Ectodermal cell (in vitro differentiated cells): ENCODE data around the gene CCKAR. TPM values are rescaled to one million over a fixed set of nuclear protein-coding genes. Genes with fewer than 3 reads are reported as not detected.

ENCODE experiments used
- H3K27ac ChIP-seq: 2 replicates; pipeline ENCODE4 v1.7.0; 2013; ENCODE audit warnings: mild to moderate bottlenecking, low read depth, low read length; ENCODE audit not compliant: insufficient read depth, poor library complexity, severe bottlenecking
- H3K27me3 ChIP-seq: 2 replicates; pipeline ENCODE4 v1.7.0; 2013; ENCODE audit warnings: mild to moderate bottlenecking, low read length; ENCODE audit not compliant: insufficient read depth, control insufficient read depth, poor library complexity, severe bottlenecking
- H3K36me3 ChIP-seq: one replicate; pipeline ENCODE4 v1.7.0; 2013; ENCODE audit warnings: low read length; ENCODE audit not compliant: control insufficient read depth, insufficient read depth
- H3K4me1 ChIP-seq: one replicate; pipeline ENCODE4 v1.7.0; 2013; ENCODE audit warnings: low read length; ENCODE audit not compliant: control insufficient read depth, insufficient read depth
- H3K4me3 ChIP-seq: 2 replicates; pipeline ENCODE4 v1.7.0; 2013; ENCODE audit warnings: low read depth, low read length, control low read depth; ENCODE audit not compliant: insufficient read depth
- H3K9me3 ChIP-seq: 2 replicates; pipeline ENCODE4 v1.7.0; 2013; ENCODE audit warnings: mild to moderate bottlenecking, low read length, moderate library complexity; ENCODE audit not compliant: control insufficient read depth
- WGBS, 2 experiments: methylation state at CpG; one replicate each; pipeline ENCODE4 v1.1.7; 2013; ENCODE audit warnings: missing lambda C conversion rate in 2 of 2; 5-methylcytosine and 5-hydroxymethylcytosine counted together
- polyA plus RNA-seq, 4 experiments: library from polyadenylated mRNA; stranded (reverse); fragments of 50-300 nt; gene quantifications; one replicate each; pipeline ENCODE4 v1.2.3, GENCODE V29; 2013

Gene CCKAR, protein sequence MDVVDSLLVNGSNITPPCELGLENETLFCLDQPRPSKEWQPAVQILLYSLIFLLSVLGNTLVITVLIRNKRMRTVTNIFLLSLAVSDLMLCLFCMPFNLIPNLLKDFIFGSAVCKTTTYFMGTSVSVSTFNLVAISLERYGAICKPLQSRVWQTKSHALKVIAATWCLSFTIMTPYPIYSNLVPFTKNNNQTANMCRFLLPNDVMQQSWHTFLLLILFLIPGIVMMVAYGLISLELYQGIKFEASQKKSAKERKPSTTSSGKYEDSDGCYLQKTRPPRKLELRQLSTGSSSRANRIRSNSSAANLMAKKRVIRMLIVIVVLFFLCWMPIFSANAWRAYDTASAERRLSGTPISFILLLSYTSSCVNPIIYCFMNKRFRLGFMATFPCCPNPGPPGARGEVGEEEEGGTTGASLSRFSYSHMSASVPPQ
- polyA plus RNA-seq (2013, experiment 1 of 4) = not detected
- polyA plus RNA-seq (2013, experiment 2 of 4) = not detected
- polyA plus RNA-seq (2013, experiment 3 of 4) = not detected
- polyA plus RNA-seq (2013, experiment 4 of 4) = not detected

DNA sequence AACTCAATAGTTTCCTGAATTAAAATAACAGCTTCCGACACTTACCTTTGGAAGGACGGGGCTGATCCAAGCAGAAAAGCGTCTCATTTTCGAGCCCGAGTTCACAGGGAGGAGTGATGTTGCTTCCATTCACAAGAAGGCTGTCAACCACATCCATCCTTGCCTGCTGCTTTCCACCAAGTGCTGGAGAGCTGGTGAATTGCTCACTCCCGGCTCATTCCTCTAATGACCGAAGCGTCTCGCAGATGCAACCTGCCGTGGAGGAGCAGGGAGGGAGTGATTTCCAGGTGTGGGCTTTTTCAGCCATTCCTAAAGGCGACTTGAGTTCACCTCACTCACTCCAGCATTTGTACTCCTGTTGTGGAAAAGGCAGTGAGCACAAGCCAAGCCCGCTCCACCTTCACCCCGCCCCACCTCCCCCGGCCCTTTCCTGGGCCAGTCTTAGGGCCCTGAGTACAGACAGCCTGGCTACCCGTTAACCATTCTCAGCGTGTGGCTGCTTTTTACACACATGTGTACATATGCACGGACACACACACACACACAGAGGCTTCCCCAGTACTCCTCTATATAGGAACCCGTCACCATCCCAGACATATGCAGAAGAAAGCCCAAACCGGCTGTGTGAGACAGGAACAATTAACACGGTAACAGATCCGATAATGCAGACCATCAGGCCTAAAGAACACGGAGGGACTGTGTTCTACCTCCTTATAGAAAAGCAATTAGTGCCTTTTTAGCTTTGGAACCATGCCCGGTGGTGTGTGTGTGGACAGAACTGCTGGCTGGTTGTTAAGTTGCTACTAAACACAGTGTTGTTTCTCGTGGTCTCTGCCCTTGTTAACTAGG lies at the start of gene CCKAR:
Gene CCKAR, minus strand, starts transcription at position 374 of the 849 bp plus-strand sequence. Its CDS starts 217 bp downstream, at position 157.
- WGBS, 2 experiments = 80 to 81% methylated on average over 24 of the region's 24 CpGs
- H3K9me3 ChIP-seq = no peaks in the 10 kb centered on the region

DNA sequence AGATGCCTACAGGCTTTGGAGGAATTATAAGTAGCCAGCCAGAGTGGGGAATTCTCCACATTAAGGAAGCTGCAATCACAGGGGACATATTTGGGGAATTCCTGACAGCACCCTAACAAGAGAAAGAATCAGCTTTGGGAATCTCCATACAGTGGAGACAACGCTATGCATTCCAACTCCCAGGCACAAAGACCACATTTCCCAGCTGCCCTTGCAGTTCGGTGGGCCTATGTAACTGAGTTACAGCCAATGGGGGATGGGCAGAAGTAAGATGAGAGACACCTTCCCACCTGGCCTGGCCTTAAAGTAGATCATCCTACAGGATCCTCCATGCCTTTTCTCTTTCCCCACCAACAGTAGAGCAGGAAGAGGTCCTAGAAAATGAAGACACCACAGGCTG lies 43.4 kb upstream of the CCKAR start:
- no peaks in the 10 kb centered on the region for H3K9me3 ChIP-seq
- H3K36me3 ChIP-seq = no peaks in the 10 kb centered on the region
- no peak overlapping the region for H3K27ac ChIP-seq
- H3K4me3 ChIP-seq = no peak overlapping the region
- no peaks in the 10 kb centered on the region for H3K27me3 ChIP-seq
- WGBS, 2 experiments = 88 to 92% methylated on average over 2 of the region's 2 CpGs
- no peaks in the 10 kb centered on the region for H3K4me1 ChIP-seq

More for the DNA sequence above, at the start of gene CCKAR:
- H3K27me3 ChIP-seq = peaks cover 6% of the 10 kb centered on the region
- no peak within 1 kb of the TSS for H3K4me3 ChIP-seq
- H3K36me3 ChIP-seq = no peaks in the 10 kb centered on the region
- peaks cover 11% of the 10 kb centered on the region for H3K4me1 ChIP-seq
- H3K27ac ChIP-seq = no peak within 1 kb of the TSS

DNA sequence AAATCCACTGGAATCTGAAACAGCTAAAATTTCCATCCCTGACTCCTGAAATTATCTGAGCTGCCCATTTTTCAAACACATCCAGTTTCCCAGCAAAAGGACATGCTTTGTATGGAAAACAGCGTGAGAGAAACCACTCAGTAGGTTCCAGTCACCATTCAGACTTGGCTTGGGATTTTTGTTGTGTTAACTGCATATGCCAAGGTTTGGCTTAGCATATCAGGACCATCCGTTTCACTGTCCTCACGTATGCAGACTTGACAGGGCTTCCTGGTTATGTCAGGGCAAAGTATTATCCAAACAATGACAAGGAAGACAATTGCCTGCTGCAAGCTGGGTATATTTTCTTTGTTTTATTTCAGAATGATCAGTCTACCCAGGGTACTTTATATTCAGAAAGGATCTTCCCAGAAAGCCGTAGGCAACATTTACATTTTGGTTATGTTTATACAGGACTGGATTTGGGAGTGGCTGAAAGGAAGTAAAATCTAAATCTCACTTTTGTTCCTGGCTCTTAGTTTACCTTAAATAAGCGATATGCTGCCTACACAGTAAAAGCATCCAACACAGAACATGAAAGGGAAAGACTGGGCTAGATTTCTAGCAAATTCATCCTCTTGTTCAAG lies 41.3 kb upstream of the CCKAR start:
- no peak overlapping the region for H3K27ac ChIP-seq
- H3K36me3 ChIP-seq = no peaks in the 10 kb centered on the region
- H3K27me3 ChIP-seq = no peaks in the 10 kb centered on the region
- no peaks in the 10 kb centered on the region for H3K9me3 ChIP-seq
- WGBS, 2 experiments = 92 to 94% methylated on average over 5 of the region's 5 CpGs
- no peaks in the 10 kb centered on the region for H3K4me1 ChIP-seq
- H3K4me3 ChIP-seq = no peak overlapping the region

DNA sequence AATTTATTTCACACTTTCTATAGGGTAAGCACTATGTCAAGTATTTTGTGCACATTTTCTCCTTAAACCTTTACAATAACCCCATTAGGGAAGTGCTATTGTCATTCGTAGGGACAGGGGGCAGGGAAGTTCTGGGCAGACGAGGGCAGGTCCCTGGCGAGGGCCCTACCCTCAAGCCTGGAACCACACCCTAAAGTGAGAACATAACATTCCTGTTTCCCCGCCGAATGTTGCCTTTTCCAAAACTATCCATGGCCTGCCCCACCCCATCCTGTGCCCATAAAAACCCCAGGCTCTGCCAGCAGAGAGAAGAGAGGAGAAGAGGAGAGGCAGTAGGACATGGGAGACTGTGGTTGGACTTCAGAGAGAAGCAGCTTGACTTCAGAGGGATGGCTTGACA lies 39.8 kb upstream of the CCKAR start:
- Histone ChIP-seq H3K9me3 (no peaks in the 10 kb centered on the region), H3K27ac (no peak overlapping the region), H3K36me3 (no peaks in the 10 kb centered on the region), H3K4me3 (no peak overlapping the region), H3K4me1 (no peaks in the 10 kb centered on the region), H3K27me3 (no peaks in the 10 kb centered on the region)
- WGBS, 2 experiments = 80 to 89% methylated on average over 3 to 5 of the region's 5 CpGs

DNA sequence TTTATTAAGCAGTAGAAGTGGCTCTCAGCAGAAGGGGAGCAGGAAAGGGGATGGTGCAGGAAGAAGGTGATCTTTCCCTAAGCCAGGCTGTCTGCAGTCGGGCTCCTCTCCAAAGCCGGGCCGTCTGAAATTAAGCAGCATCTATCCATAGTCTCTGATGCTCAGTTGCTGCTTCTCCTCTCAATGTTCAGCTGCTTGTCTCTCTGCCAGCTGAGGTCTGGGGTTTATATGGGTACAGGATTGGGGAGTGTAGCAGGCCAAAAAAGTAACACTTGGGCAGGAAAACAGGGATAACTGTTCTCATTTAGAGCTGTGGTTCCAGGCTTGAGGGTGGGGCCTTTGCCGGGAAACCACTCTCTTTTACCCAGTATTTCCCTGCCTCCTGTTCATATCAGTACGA lies 39.2 kb upstream of the CCKAR start:
- H3K36me3 ChIP-seq = no peaks in the 10 kb centered on the region
- H3K4me1 ChIP-seq = no peaks in the 10 kb centered on the region
- H3K27ac ChIP-seq = no peak overlapping the region
- H3K9me3 ChIP-seq = no peaks in the 10 kb centered on the region
- WGBS, 2 experiments = 70 to 76% methylated on average over 5 of the region's 5 CpGs
- no peaks in the 10 kb centered on the region for H3K27me3 ChIP-seq
- H3K4me3 ChIP-seq = no peak overlapping the region

DNA sequence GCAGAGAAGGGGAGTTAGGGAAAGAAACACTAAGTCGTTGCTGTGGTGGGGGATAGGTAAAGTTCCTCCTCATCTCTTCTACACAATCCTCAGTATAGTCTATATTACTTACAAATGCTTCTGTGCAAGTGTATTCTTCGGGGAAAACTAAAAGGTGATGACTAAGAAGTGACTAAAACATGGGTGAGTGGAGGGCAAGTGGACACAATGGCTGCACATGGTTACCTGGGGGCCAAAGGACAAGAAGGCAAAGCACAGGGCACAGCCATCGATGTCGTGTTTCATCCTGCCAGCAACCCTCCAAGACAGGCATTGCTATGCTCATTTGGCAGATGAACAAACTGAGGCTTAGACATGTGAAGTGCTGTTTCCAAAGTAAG lies 35.5 kb upstream of the CCKAR start:
- Histone ChIP-seq H3K27ac (no peak overlapping the region), H3K4me3 (no peak overlapping the region), H3K9me3 (no peaks in the 10 kb centered on the region), H3K36me3 (no peaks in the 10 kb centered on the region), H3K4me1 (no peaks in the 10 kb centered on the region), H3K27me3 (no peaks in the 10 kb centered on the region)
- WGBS, 2 experiments = 94% methylated on average over 3 of the region's 4 CpGs

DNA sequence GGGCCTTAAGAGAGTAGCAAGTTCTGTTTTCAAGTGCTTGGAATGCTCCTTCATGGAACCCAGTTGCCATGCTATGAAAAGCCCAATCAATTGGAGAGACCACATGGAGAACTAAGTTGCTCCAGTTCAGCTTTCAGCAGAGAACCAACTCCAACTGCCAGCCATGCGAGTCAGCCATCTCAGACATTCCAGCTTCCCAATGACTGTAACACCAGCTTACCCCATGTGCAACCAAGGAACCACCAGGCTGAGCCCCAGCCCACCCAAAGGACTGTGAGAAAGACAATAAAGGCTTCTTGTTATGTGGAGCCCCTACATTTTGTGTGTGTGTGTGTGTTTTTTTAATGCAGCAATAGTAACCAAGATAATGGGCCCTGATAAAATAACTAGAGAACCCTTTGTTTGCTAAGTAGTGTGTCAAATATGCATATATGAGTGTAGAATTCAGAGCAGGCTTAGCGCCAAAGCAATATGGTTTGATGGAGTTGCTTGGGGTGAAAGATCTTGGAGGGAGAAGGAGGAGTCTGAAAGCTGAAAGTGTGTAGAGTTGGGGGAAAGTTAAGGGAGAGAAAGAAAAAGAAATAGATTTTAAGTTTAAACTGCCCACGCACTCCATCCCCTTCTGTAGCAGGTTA lies 35.0 kb upstream of the CCKAR start:
- Histone ChIP-seq H3K27me3 (no peaks in the 10 kb centered on the region), H3K36me3 (no peaks in the 10 kb centered on the region), H3K27ac (no peak overlapping the region), H3K9me3 (no peaks in the 10 kb centered on the region), H3K4me1 (no peaks in the 10 kb centered on the region), H3K4me3 (no peak overlapping the region)
- 92 to 97% methylated on average over 2 to 3 of the region's 3 CpGs for WGBS, 2 experiments

DNA sequence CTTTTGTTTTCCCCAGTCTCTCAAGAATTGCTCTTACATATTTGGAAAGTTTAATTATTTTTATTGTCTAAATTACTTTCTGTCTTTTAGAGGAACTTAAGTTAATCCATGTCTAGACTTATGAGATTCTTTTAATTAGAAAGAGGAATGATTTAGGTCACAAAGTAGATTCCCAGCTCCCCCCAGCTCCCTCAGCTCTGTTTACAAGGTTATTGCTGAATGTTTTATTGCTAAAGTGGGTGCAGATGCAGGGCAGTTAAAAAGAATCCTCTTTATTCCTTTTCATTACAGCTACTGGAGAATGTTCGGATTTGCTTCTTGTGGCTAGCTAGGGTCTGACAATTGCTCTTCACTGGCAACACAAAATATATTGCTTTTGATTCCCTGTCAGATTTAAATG lies 33.7 kb upstream of the CCKAR start:
- no peaks in the 10 kb centered on the region for H3K36me3 ChIP-seq
- no peaks in the 10 kb centered on the region for H3K27me3 ChIP-seq
- H3K27ac ChIP-seq = no peak overlapping the region
- no peak overlapping the region for H3K4me3 ChIP-seq
- no peaks in the 10 kb centered on the region for H3K9me3 ChIP-seq
- H3K4me1 ChIP-seq = no peaks in the 10 kb centered on the region
- 100% methylated on average over 1 of the region's 1 CpG for WGBS, 2 experiments

DNA sequence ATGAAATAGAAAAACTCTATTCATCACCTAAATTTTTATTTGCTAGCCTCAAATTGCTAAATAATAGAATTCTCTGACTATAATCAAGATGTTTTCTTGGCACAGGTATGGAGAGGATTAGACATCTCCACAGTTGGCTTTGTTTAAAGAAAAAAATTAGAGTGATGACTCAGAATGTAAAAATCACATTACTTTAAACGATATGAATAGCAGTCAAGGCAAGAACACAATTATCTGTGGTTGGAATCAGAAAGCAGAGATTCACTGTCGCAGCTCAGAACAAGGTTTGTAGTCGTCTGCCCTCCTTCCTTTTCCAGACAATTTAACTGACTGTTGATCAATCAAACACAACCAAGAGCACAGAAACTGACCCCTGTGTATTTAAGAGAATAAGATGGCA lies 32.2 kb upstream of the CCKAR start:
- Histone ChIP-seq H3K27me3 (no peaks in the 10 kb centered on the region), H3K4me1 (no peaks in the 10 kb centered on the region), H3K36me3 (no peaks in the 10 kb centered on the region), H3K9me3 (no peaks in the 10 kb centered on the region), H3K27ac (no peak overlapping the region), H3K4me3 (no peak overlapping the region)
- 92 to 97% methylated on average over 3 of the region's 3 CpGs for WGBS, 2 experiments
